ENCODE results near the gene ATP1A3.
"Not testable (repeated sequence)": the region's sequence is repeated elsewhere in the genome, so short reads cannot be mapped to it uniquely, and the experiment has no call there.

The ATP1A3 gene

DNA sequence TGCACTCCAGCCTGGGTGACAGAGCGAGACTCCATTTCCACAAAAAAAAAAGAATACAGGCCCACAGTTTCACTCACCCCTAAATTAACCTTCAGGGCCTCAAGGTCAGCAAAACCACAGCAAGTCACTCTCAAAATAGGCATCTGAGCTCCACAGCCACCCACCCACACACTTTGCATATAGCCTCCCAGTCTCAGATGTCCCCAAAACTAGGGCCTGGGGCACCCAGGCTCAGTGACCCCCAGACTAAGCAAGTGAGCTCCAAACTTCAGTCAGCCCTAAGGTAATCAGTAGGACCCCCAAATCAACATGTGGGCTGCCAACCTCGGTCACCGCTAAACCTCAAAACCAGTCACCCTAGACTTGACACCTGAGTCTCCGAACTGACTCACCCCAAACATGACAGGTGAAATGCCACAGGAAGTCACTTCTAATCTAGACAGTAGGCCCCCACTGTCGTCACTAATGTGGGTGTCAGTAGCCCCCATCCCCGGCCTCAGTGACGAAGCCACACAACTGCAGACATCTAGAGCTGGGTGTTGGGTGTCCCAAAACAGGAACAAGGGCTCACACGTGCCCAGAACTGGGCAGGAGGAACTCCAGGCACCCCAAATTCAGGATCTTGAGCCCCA is 48.8 kb downstream of the ATP1A3 start:
- no peak for DNase-seq (ENCODE audit: low spot score)

DNA sequence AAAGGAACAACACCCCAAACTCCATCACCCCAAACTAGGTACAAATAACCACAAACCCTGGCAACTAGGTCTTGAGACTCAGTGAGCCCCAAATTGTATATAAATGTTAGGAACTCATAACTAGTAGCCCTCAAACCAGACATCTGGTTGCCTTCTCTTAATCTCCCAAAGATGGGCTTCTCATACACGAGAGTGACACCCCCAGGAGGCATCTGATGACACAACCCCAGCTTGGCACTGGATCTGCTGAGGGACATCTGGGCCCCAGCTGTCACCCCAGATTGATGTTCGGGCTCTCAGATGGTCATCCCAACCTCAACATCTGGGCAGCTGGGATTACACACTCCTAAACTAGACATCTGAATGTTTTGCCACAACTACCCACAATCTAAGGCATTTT is 49.7 kb downstream of the ATP1A3 start:
- no peak for DNase-seq (ENCODE audit: low spot score)

DNA sequence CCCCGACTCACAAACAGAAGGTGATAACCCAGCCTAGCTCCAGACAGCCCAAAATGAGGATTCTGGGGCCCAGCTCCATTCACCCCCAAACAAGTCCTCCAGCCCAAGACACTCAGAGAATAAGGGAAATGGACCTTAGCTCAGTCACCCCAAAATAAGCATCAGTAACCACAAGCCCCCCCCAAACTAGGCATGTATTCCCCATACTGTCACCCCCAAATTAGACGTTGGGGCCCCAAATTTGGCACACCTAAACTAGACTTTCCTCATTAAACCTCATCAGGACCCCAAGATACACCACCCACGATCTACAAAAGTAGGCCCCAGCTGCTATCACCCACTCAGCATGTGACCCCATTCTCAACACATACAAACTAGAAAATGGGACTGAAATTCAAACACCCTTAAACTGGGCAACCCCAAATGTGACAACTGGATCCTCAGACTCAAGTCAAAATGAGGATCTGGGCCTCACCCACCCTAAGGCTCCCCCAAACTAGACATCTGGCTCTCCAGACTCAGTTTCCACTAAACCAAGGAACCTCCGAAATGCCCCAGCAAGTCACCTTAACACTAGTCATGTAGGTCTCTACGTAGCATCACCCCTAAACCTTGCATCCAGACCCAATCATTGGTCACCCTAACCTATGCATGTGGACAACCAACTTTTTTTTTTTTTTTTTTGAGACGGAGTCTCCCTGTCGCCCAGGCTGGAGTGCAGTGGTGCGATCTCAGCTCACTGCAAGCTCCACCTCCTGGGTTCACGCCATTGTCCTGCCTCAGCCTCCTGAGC is 52.4 kb downstream of the ATP1A3 start:
- DNase-seq (ENCODE audit: low spot score): no peak

DNA sequence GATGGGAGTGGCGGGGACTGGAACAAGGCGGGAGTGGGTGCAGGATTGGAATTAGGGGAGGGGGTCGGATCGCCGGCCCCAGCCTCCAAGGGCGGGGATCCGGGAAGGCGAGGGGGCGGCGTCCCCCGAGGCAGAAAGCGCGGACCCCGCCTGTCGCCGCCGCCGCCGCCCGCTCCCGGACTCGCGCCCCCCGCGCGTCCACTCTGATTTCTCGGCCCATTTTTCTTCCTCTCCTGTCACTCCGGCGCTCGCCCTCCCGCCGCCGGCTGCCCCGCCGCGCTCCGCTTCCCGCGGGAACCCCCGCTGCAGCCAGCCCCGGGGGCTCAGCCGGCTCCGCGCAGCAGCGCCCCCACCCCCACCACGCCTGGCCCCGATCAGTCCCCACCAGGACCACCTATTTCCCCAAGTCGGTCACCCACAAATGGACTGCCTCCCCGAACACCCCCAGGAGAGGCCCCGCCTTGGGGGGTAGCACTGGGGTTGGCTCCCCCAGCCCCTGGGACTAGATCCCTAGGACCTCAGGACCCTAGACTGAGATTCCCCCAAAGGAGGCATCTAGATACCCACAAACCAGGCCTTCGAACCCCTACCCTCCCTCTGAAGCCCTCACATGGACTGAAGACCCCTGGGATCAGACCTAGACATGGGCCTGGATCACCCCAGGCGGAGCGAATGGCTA is 53.2 kb downstream of the ATP1A3 start:
- no peak for DNase-seq (ENCODE audit: low spot score)

DNA sequence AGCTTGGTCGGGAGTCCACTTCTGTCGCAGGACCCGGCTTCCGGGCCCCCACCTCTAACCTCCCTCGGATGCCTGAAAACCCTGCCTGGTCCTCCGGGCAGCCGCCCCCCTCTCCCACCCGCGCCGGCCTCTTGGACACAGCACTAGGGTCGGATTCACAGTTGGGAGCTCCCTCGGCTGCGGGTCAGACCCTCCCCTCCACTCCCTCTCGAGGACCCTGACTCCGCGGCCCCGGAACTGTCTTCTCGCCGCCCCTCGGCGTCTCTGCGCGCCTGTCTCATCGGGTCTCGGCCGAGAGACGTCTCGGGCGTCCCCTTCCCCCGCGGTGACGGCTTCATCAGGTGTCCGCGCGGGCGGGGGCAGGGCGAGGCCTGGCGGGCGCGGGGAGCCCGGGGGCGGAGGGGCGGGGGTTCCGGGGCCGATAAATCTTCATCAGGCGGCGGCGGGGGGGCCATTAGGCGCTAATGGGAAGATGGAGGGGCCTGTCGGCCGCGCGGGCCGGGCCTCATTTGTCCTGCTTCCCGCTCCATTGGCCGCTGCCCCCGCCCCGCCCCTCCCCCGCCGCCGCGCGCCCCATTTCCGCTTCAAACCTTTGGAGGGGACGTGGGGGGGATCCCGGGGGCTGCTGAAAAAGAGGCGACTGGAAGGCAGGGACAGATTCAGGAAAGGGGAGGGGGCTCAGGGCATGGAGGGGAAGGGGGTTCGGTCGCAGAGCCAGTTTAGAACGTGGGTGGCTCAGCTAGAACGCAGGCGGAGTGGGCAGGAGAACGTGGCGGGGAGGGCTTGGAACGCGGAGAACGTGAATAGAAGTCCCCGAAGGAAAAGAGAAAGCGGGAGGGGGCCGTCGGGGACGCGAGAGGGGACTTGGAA is 53.9 kb downstream of the ATP1A3 start:
- DNase-seq (ENCODE audit: low spot score): peak; percentile 30

DNA sequence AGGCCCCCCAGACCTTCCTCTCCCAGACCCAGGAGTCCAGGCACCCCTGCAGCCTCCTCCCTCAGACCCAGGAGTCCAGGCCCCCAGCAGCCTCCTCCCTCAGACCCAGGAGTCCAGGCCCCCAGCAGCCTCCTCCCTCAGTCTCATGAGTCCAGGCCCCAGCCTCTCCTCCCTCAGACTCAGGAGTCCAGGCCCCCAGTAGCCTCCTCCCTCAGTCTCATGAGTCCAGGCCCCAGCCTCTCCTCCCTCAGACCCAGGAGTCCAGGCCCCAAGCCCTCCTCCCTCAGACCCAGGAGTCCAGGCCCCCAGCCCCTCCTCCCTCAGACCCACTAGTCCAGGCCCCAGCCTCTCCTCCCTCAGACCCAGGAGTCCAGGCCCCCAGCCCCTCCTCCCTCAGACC is 54.8 kb downstream of the ATP1A3 start:
- not testable (repeated sequence) for DNase-seq (ENCODE audit: low spot score)

DNA sequence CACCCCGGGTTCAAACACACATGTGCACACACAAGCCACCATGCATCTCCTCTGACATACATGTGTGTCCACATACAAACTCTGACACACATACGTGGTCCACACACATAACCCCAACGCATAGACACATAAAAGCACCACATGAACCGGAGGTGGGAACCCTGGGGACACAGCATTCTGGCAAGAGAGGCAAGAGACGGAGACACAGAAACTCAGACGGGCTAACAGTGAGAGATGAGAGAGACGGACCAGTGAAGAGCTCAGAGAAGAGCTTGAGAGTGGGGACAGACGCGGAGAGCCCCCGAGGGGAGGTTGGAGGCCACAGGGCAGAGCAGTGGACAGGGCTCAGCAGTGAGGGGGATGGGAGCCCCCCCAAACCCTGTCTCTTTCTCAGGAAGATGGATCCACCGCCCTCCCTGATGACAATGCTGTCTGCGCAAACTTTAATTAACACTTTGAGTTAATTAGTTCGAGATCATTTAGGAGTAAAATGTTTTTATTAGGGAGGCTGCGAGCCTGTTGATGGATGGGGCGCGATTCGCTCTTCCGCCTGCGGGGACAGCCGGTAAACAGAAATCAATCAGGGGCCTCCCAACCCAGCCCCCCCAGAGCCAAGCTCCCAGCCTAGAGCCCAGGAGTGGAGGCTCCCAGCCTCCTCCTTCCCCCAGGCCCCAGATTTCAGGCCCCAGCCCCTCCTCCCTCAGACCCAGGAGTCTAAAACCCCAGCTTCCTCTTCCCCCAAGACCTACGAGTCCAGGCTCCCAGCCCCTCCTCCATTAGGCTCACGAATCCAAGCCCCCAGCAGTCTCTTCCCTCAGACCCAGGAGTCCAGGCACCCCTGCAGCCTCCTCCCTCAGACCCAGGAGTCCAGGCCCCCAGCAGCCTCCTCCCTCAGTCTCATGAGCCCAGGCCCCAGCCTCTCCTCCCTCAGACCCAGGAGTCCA is 56.2 kb downstream of the ATP1A3 start:
- no peak for DNase-seq (ENCODE audit: low spot score)

DNA sequence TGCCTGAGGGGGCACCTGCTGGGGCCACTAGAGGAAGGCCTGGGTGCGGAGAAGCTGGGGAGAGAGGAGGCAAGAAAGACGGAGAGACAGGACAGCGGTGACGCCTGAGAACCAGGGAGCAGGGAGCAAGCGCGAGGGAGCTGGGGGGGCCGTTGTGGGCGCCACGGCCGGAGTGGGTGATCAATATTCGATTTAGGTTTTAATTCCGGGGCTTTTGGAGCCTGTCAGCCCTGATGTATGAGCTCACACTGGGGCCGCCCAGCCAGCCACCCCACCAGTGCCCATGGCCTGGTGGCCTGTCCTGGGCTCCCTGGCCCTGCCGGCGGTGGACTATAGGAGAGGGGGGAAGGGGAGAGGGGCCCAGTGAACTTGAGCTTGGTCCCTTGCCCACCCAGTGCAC is 57.1 kb downstream of the ATP1A3 start:
- no peak for DNase-seq (ENCODE audit: low spot score)

DNA sequence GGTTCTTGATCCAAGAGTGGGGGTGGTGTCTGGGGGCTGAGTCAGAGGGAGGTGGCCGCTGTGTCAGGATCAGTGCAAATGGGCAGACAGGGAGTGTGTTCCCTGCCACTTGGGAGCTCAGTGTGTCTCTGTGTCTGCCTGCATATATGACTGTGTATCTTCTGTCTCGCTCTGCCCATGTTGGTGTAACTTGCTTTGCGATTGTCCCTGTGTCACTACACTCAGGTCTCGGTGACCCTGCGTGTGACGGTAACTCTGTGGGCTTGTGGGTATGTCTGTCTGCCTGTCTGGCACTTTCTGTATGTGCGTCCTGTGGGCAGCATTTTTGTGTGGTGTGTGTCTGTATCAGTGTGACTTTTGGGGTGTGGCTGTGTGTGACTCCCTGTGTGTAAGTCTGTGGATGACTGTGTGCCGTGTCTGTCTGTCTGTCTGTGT is 57.6 kb downstream of the ATP1A3 start:
- DNase-seq (ENCODE audit: low spot score): no peak

DNA sequence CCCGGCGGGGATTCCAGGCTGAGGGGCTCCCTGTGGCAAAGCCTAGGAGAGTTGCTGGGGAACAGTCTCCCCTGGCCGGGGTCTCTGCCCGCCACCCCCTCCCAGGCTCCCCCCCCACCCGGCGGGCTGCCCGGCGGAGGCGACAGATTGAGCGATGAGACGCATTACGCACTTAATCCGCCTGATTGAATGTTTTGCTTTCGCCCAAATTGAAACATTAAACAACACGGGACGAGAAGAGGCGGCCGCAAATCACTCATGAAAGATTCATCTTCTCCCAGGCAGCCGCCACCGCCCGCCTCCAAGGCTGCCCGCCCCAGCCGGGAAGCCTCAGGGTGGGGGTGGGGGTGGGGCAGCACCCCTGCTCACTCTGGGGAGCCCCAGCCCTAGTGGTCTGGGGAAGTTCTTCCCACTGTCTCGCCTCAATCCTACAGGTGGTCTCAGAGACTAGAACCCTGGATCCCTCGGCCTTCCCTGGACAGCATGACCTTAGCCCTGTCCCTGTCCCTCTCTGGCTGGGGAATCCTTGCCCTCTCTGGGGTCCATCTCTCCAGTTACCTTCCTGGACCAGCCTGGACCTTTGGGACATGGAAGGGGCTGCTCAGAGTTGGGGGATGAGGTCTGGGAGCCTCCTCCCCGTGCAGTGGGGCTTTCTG is 58.1 kb downstream of the ATP1A3 start:
- DNase-seq (ENCODE audit: low spot score): no peak

DNA sequence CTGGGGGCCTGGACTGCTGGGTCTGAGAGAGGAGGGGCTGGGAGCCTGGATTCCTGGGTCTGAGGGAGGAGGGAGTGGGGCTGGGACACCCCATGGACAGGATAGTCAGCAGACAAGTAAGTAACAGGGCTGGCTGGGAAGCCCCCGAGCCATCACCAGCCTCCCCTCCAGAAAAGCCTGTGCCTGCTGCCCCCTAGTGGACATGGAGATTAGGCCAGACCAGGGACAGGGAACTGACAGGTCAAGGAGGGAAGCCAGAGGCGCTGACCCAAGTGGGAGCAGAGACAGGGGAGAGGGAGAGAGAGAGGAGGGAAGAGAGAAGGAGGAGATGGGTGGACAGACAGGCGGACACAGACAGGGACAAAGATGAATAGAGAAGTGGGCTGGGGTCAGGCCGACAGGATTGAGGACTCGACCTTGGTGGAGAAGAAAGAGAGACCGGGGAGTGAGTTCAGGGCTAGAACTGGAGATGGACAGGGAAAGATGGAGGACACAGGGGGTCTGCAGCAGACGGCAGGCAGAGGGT is 59.1 kb downstream of the ATP1A3 start:
- peak; percentile 63 for DNase-seq (ENCODE audit: low spot score)

DNA sequence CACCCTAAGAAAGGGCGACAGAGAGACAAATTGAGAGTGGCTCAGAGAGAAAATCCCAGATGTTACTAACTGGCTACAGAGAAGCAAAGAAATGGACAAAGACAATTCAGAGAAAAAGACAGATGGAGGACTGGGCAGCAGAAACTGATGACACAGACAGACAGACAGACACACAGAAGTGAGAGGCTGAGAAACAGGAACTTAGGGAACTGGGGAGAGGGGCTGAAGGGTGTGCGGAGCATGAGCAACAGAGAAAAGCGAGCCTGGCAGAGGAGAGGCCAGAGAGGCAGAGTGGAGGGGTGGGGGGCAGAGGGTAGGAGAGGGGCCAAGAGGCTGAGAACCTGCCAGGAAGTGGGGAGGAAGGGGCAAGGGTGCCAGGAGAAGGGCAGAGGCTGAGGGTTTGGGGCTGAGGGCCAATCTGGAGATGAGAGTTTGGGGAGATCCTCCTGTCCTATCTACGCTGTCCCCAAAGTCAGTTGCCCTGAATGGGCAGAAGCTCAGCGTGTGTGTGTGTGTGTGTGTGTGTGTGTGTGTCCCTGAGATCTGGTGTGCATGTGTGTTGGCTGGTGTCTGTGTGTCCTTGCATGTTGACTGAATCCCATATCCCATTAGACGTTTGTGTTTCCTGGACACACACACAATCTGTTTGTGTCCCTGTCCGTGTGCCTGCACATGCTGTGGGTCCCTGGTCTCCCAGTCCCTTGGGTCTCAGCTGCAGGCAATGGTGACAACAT is 60.2 kb downstream of the ATP1A3 start:
- DNase-seq (ENCODE audit: low spot score): no peak

DNA sequence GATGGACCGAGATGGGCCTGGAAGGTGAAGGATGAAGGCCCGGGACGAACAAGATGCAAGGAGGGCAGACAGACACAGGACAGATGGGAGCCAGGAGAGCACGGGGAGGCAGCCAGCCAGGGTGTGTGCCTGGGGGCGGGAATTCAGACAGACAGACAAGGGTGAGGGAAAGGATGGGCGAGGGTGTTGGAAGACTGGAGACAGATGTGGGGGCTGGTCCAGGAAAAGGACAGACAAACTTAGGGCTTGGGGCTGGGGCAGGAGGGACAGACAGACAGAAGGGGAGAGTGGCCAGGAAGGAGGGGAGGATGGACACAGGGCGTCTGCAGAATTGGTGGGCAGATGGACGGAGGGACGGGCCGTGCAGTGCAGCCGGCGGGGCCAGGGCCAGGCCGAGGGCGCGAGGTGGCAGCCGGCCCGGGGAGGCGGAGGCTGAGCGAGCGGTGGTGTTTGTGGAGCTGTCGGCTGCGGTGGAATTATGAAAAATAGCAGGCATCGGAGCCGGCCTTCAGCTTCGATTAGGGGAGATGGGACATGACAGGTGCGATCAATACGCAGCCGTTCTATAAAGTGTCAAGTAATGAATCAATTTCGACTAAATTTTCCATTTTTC is 61.2 kb downstream of the ATP1A3 start:
- no peak for DNase-seq (ENCODE audit: low spot score)

DNA sequence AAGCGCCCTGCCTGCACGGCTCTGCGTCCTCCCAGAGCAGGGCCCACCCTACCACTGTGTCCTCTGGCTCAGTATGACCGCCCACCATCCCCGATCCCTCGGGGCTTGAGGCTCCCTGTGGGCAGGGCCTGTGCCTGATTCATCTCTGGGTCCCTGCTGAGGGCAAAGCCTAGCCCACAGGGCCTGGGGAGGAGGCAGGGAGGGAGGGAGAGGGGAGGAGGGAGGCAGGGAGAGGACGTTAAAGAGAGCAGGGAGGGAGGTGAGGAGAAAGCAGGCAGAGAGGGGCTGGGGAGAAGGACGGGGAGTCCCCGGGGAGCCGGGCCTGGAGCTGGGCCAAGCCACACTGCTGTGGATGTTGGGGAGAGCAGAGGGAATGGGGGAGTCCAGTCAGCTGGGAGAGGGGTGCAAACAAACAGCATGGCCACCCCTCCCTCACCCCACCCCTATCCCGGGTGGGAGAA is 61.7 kb downstream of the ATP1A3 start:
- DNase-seq (ENCODE audit: low spot score): no peak

DNA sequence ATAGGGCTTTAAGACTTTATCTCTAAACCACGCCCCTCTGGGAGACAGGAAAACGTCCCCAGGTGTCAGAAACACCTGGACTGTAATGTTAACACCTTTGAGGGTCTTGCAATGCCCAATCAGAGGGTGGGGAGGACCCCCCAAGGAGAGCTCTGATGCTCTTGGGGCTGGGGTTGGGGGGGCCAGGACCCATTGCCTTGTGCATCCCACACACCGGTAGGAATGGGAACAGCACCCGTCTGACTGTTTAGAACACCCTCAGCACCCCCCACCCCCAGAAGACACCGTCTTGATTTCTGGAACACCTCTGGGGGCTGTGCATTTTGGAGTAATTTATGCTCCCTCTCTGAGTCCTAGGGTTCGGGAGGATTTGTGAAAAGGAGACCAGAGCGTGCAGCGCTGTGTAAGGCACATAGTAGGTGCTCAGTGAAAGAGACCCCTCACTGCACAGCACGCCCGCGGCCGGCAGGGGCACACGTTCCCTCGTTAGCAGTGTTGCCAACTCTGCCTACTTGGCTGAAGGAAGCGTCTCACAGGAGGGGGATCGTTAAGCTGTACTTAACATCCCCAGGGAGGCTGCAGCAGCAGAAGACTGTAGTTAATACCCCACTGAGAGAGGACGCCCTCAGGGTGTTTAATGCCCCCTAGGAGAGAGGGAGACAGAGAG is 63.0 kb downstream of the ATP1A3 start:
- no peak for DNase-seq (ENCODE audit: low spot score)

DNA sequence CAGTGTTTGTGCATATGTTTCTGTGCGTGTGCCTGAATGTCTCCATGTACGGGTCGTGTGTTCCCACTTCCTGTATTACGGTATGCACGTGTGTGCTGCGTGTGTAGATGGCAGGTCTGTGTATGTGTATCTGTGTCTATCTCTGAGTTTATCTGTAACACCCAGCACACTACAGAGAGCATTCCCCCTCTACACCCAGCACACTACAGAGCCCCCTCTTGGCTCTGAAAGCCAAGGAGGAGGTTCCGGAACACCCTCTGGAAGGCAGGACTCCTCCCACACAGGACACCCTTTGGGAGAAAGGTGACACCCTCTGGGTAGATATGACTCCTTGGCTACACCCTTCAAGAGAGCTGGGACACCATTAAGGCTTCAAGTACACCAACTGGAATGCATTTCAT is 63.7 kb downstream of the ATP1A3 start:
- DNase-seq (ENCODE audit: low spot score): no peak

DNA sequence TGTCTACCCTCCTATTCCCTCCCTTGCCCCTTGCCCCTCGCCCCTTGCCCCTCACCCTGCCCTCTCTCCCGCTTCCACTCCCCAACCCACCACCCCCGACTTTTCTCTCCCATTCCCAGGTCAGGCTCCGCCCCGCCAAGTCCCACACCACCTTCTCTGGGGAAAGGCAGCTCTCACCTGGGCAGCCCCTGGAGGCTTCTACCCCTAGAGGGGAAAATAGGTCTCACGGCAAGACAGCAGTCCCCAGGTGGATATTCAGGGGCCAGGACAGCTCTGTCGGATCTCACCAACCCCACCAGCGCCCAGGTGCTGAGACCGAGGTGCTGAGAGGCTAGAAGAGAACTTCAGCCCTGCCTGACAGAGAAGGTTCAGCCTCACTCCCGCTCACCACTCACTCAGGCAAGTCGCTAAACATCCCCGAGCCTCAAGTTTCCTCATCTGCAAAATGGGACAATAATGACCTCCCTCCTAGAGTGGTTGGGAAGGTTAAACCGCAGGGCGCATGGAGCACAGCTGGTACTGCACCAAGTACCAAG is 64.4 kb downstream of the ATP1A3 start:
- DNase-seq (ENCODE audit: low spot score): no peak

Data from COLO829 (cell line).